MM.1S (cell line): ENCODE data around the gene TENM4.

Experiments
- EZH2 ChIP-seq: fragments of 300-600 bp; sonication (generic); optimal IDR thresholded peaks from 2 replicates; pipeline ENCODE3; 2017; ENCODE audit warnings: low read depth, mild to moderate bottlenecking, antibody characterized with exemption, low read length, mixed read lengths
- TF ChIP-seq, protein P1 (sequence below): fragments of 300-600 bp; sonication (generic); IDR thresholded peaks from 2 replicates; pipeline ENCODE4 v1.5.1; 2016; ENCODE audit warnings: antibody characterized with exemption, low read length, mixed read lengths

DNA sequence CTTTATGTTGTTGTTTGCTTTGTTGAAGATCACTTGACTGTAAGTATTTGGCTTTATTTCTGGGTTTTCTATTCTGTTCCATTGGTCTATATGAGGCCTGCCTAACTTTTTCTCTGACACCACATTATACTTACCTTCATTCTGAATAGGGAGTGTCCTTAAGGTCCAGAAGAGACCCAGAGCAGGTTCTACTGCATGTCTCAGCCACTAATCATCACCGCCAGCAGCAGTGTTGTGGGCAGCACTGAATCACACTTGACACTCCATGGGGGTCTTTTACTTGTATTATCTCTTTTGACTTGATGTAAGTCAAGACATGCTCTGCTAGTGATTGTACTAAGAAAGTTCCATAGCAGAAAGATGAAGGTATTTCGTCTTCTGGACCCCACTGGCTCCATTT lies 274.9 kb downstream of the TENM4 start:
- TF ChIP-seq, protein P1, sequence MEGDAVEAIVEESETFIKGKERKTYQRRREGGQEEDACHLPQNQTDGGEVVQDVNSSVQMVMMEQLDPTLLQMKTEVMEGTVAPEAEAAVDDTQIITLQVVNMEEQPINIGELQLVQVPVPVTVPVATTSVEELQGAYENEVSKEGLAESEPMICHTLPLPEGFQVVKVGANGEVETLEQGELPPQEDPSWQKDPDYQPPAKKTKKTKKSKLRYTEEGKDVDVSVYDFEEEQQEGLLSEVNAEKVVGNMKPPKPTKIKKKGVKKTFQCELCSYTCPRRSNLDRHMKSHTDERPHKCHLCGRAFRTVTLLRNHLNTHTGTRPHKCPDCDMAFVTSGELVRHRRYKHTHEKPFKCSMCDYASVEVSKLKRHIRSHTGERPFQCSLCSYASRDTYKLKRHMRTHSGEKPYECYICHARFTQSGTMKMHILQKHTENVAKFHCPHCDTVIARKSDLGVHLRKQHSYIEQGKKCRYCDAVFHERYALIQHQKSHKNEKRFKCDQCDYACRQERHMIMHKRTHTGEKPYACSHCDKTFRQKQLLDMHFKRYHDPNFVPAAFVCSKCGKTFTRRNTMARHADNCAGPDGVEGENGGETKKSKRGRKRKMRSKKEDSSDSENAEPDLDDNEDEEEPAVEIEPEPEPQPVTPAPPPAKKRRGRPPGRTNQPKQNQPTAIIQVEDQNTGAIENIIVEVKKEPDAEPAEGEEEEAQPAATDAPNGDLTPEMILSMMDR = no peak
- TF ChIP-seq EZH2 = no peak
